PC-9 (cell line): ENCODE data around the gene COX10.

Experiments used
- EZH2 ChIP-seq: fragments of 200-600 bp; sonication (generic); IDR thresholded peaks from 2 replicates; pipeline ENCODE4 v1.8.0; 2017; ENCODE audit warnings: antibody characterized with exemption, low read depth
- TF ChIP-seq, protein P1 (sequence below): fragments of 200-600 bp; sonication (generic); conservative IDR thresholded peaks from 2 replicates; pipeline ENCODE4 v1.6.1; 2017; ENCODE audit warnings: mixed run types, antibody characterized with exemption, mild to moderate bottlenecking, moderate library complexity

GRCh38 chr17:14095631-14096030 is 26.3 kb downstream of the COX10 start:
- TF ChIP-seq, protein P1, sequence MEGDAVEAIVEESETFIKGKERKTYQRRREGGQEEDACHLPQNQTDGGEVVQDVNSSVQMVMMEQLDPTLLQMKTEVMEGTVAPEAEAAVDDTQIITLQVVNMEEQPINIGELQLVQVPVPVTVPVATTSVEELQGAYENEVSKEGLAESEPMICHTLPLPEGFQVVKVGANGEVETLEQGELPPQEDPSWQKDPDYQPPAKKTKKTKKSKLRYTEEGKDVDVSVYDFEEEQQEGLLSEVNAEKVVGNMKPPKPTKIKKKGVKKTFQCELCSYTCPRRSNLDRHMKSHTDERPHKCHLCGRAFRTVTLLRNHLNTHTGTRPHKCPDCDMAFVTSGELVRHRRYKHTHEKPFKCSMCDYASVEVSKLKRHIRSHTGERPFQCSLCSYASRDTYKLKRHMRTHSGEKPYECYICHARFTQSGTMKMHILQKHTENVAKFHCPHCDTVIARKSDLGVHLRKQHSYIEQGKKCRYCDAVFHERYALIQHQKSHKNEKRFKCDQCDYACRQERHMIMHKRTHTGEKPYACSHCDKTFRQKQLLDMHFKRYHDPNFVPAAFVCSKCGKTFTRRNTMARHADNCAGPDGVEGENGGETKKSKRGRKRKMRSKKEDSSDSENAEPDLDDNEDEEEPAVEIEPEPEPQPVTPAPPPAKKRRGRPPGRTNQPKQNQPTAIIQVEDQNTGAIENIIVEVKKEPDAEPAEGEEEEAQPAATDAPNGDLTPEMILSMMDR: no peak
- no peak for TF ChIP-seq EZH2
